Immature natural killer cell (primary cell): Measurements from ENCODE around the gene ISM2. TPM values are rescaled to one million over a fixed set of nuclear protein-coding genes. Genes with fewer than 3 reads are reported as not detected.

Source experiments
- DNase-seq, 3 donors: peaks; one replicate each; pipeline ENCODE4 v3.0.0; 2022; ENCODE audit warnings: mixed read lengths in 1 of 3
- H3K27ac Mint-ChIP-seq, 6 donors: one replicate each; pipeline ENCODE4 v1.8.0; 2020; ENCODE audit warnings: mixed read lengths in 6 of 6, mild to moderate bottlenecking in 5 of 6, inconsistent platforms in 4 of 6, moderate library complexity in 3 of 6
- H3K27me3 Mint-ChIP-seq, 3 donors: one replicate each; pipeline ENCODE4 v1.8.0; 2020 to 2021; ENCODE audit warnings: low read depth in 3 of 3, mild to moderate bottlenecking in 3 of 3, mixed read lengths in 3 of 3, moderate library complexity in 3 of 3, inconsistent platforms in 1 of 3
- H3K36me3 Mint-ChIP-seq, 3 donors: one replicate each; pipeline ENCODE4 v1.8.0; 2020; ENCODE audit warnings: mixed read lengths in 3 of 3, inconsistent platforms in 2 of 3, mild to moderate bottlenecking in 2 of 3
- H3K4me1 Mint-ChIP-seq, 2 donors: one replicate each; pipeline ENCODE4 v1.8.0; 2020; ENCODE audit warnings: inconsistent platforms in 2 of 2, mild to moderate bottlenecking in 2 of 2, mixed read lengths in 2 of 2, moderate library complexity in 1 of 2
- H3K4me3 Mint-ChIP-seq, 5 donors: one replicate each; pipeline ENCODE4 v1.8.0; 2020; ENCODE audit warnings: mild to moderate bottlenecking in 5 of 5, mixed read lengths in 5 of 5, inconsistent platforms in 3 of 5, moderate library complexity in 3 of 5
- H3K9me3 Mint-ChIP-seq, 6 donors: one replicate each; pipeline ENCODE4 v1.8.0; 2020; ENCODE audit warnings: mild to moderate bottlenecking in 6 of 6, mixed read lengths in 6 of 6, inconsistent platforms in 4 of 6, moderate library complexity in 3 of 6
- polyA plus RNA-seq, 3 donors: library from polyadenylated mRNA; unstranded; fragments of 300-500 nt; fragmentation: Illumina TruSeq; gene quantifications; one replicate each; pipeline ENCODE4 v1.2.3, GENCODE V29; 2021

Gene ISM2
- polyA plus RNA-seq, 3 donors from 2014 or later, result not detected

- Mint-ChIP-seq H3K36me3 (peaks cover 0 to 12% (median 5%) of the 10 kb centered on the region in 3 donors), H3K27ac (no peak overlapping the region), H3K9me3 (peaks cover 0 to 4% (median 0%) of the 10 kb centered on the region in 6 donors), H3K4me1 (peaks cover 5 to 7% of the 10 kb centered on the region in 2 donors), H3K27me3 (peaks cover 7 to 11% (median 8%) of the 10 kb centered on the region in 3 donors), H3K4me3 (peak overlapping the region; percentile 66 to 71 (median 67))
- no peak for DNase-seq
Measured at GRCh38 chr14:77498984-77499527, 440 bp upstream of the ISM2 start.

- Mint-ChIP-seq H3K4me1 (peaks cover 5 to 6% of the 10 kb centered on the region in 2 donors), H3K36me3 (no peaks in the 10 kb centered on the region), H3K27ac (no peak overlapping the region), H3K9me3 (no peaks in the 10 kb centered on the region), H3K4me3 (no peak overlapping the region), H3K27me3 (peaks cover 7 to 11% (median 10%) of the 10 kb centered on the region in 3 donors)
- no peak for DNase-seq
Measured at GRCh38 chr14:77495334-77495733, 3.3 kb downstream of the ISM2 start.

- peaks cover 2 to 6% (median 3%) of the 10 kb centered on the region in 3 donors for H3K27me3 Mint-ChIP-seq
- H3K4me3 Mint-ChIP-seq, result no peak overlapping the region
- H3K27ac Mint-ChIP-seq, result no peak overlapping the region
- H3K36me3 Mint-ChIP-seq, result no peaks in the 10 kb centered on the region
- no peaks in the 10 kb centered on the region for H3K4me1 Mint-ChIP-seq
- H3K9me3 Mint-ChIP-seq, result no peaks in the 10 kb centered on the region
- no peak for DNase-seq
Measured at GRCh38 chr14:77491056-77491455, 7.6 kb downstream of the ISM2 start.

DNA sequence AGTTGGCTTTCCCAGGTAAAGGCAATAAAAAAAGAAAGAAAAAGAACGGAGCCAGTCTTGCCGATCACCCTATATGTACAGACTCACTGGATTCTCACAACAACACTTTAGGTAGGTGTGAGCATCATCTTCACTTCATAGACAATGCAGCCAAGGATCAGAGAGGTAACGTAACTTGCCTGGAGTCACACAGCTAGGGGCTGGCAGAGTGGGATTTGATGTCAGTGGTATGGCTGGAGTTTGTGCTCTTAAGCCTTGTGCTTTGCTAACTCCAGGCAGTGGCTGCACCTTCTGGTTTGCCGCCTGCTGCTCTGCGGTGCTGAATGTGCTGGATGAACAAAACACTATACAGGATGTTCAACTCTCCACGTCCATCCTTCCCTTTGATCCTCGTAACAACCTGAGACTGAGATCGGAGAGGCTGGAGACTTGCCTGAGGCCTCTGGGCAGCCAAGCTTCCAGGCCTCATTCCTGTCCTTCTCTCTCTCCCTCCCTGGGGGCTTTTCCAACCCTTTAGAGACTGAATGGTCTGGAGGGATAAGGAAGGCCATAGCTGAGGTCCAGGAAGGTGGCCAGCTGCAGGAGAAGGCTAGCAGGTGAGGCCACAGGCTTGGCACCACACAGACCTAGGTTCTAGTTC lies 8.1 kb downstream of the ISM2 start:
- Mint-ChIP-seq H3K27me3 (peaks cover 0 to 4% (median 2%) of the 10 kb centered on the region in 3 donors), H3K9me3 (no peaks in the 10 kb centered on the region), H3K4me1 (no peaks in the 10 kb centered on the region), H3K27ac (no peak overlapping the region), H3K36me3 (no peaks in the 10 kb centered on the region), H3K4me3 (no peak overlapping the region)
- no peak for DNase-seq

GRCh38 chr14:77489041-77489440 lies 9.6 kb downstream of the ISM2 start:
- DNase-seq, result no peak
- no peaks in the 10 kb centered on the region for H3K4me1 Mint-ChIP-seq
- no peaks in the 10 kb centered on the region for H3K36me3 Mint-ChIP-seq
- H3K9me3 Mint-ChIP-seq, result no peaks in the 10 kb centered on the region
- H3K27ac Mint-ChIP-seq, result peak overlapping the region in 1 of 6 donors; percentile 43
- H3K27me3 Mint-ChIP-seq, result peaks cover 0 to 4% (median 0%) of the 10 kb centered on the region in 3 donors
- no peak overlapping the region for H3K4me3 Mint-ChIP-seq

- Mint-ChIP-seq H3K4me1 (no peaks in the 10 kb centered on the region), H3K9me3 (no peaks in the 10 kb centered on the region), H3K4me3 (no peak overlapping the region), H3K36me3 (no peaks in the 10 kb centered on the region), H3K27me3 (peaks cover 0 to 2% (median under 1%) of the 10 kb centered on the region in 3 donors), H3K27ac (no peak overlapping the region)
- no peak for DNase-seq
Measured at GRCh38 chr14:77488558-77488957, 10.1 kb downstream of the ISM2 start.

GRCh38 chr14:77485901-77486678 lies 12.5 kb downstream of the ISM2 start:
- DNase-seq, result no peak
- Mint-ChIP-seq H3K27ac (no peak overlapping the region), H3K36me3 (no peaks in the 10 kb centered on the region), H3K9me3 (no peaks in the 10 kb centered on the region), H3K4me1 (no peaks in the 10 kb centered on the region), H3K27me3 (peaks cover 0 to 2% (median 0%) of the 10 kb centered on the region in 3 donors), H3K4me3 (no peak overlapping the region)

- no peak for DNase-seq
- Mint-ChIP-seq H3K4me1 (no peaks in the 10 kb centered on the region), H3K27ac (no peak overlapping the region), H3K36me3 (no peaks in the 10 kb centered on the region), H3K9me3 (no peaks in the 10 kb centered on the region), H3K4me3 (no peak overlapping the region), H3K27me3 (peaks cover 0 to 2% (median 0%) of the 10 kb centered on the region in 3 donors)
Measured at GRCh38 chr14:77485256-77485655, 13.4 kb downstream of the ISM2 start.

- no peak overlapping the region for H3K27ac Mint-ChIP-seq
- no peaks in the 10 kb centered on the region for H3K4me1 Mint-ChIP-seq
- H3K27me3 Mint-ChIP-seq, result peaks cover 0 to 3% (median 1%) of the 10 kb centered on the region in 3 donors
- H3K36me3 Mint-ChIP-seq, result no peaks in the 10 kb centered on the region
- no peak for DNase-seq
- no peak overlapping the region for H3K4me3 Mint-ChIP-seq
- H3K9me3 Mint-ChIP-seq, result no peaks in the 10 kb centered on the region
Measured at GRCh38 chr14:77482422-77482821, 16.2 kb downstream of the ISM2 start.

DNA sequence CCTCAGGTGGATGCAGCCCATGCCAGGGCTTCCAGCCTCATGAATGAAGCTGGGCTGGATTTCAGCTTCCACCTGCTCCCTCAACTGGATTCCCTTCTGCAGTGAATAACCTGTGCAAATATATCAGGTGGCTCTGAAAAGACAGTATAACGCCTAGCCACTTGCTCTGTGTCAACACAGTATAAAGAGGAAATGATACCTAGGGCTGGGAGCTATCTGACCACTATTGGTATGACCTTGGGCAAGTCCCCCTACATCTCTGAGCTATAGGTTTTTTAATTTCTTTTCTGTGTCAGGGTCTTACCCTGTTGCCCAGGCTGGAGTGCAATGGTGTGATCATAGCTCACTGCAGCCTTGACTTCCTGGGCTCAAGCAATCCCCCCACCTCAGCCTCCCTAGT lies 19.8 kb downstream of the ISM2 start:
- H3K9me3 Mint-ChIP-seq, result no peaks in the 10 kb centered on the region
- no peaks in the 10 kb centered on the region for H3K4me1 Mint-ChIP-seq
- H3K36me3 Mint-ChIP-seq, result no peaks in the 10 kb centered on the region
- no peak overlapping the region for H3K4me3 Mint-ChIP-seq
- no peak for DNase-seq
- no peak overlapping the region for H3K27ac Mint-ChIP-seq
- peaks cover 1 to 6% (median 4%) of the 10 kb centered on the region in 3 donors for H3K27me3 Mint-ChIP-seq

GRCh38 chr14:77478029-77478428 lies 20.6 kb downstream of the ISM2 start:
- H3K4me1 Mint-ChIP-seq, result no peaks in the 10 kb centered on the region
- no peak overlapping the region for H3K27ac Mint-ChIP-seq
- no peaks in the 10 kb centered on the region for H3K36me3 Mint-ChIP-seq
- H3K9me3 Mint-ChIP-seq, result no peaks in the 10 kb centered on the region
- H3K4me3 Mint-ChIP-seq, result no peak overlapping the region
- peaks cover 1 to 5% (median 4%) of the 10 kb centered on the region in 3 donors for H3K27me3 Mint-ChIP-seq
- no peak for DNase-seq

- Mint-ChIP-seq H3K27ac (no peak overlapping the region), H3K9me3 (no peaks in the 10 kb centered on the region), H3K36me3 (no peaks in the 10 kb centered on the region), H3K27me3 (peaks cover 1 to 5% (median 4%) of the 10 kb centered on the region in 3 donors), H3K4me3 (no peak overlapping the region), H3K4me1 (no peaks in the 10 kb centered on the region)
- no peak for DNase-seq
Measured at GRCh38 chr14:77475432-77476115, 23.0 kb downstream of the ISM2 start.

GRCh38 chr14:77474479-77475177 lies 24.0 kb downstream of the ISM2 start:
- Mint-ChIP-seq H3K27ac (no peak overlapping the region), H3K9me3 (no peaks in the 10 kb centered on the region), H3K27me3 (peaks cover 1 to 4% (median 3%) of the 10 kb centered on the region in 3 donors), H3K4me1 (no peaks in the 10 kb centered on the region), H3K36me3 (peaks cover 0 to 3% (median 1%) of the 10 kb centered on the region in 3 donors), H3K4me3 (no peak overlapping the region)
- no peak for DNase-seq
